GM21515 (cell line): ENCODE measurements around the gene LPGAT1.
A peak's percentile ranks its signal among the peaks of the same experiment; 100 is the strongest.
"Not testable (repeated sequence)": the region's sequence is repeated elsewhere in the genome, so short reads cannot be mapped to it uniquely, and the experiment has no call there.

Experiments
- ATAC-seq: cut with Tn5 transposase; IDR thresholded peaks from one replicate; pipeline ENCODE4 v1.9.1; 2021; ENCODE audit not compliant: unreplicated experiment

The LPGAT1 gene

GRCh38 chr1:211736351-211736915 is 94.1 kb downstream of the LPGAT1 start:
- ATAC-seq, result no peak

GRCh38 chr1:211735208-211736170 is 95.1 kb downstream of the LPGAT1 start:
- ATAC-seq, result no peak

GRCh38 chr1:211734791-211735190 is 95.8 kb downstream of the LPGAT1 start:
- ATAC-seq, result no peak

GRCh38 chr1:211734359-211734758 is 96.2 kb downstream of the LPGAT1 start:
- no peak for ATAC-seq

- ATAC-seq, result peak; percentile 75
Observed at GRCh38 chr1:211732293-211732980, 98.1 kb downstream of the LPGAT1 start.

- peak; percentile 38 for ATAC-seq
Observed at GRCh38 chr1:211731456-211732292, 98.9 kb downstream of the LPGAT1 start.

GRCh38 chr1:211730347-211730746 is 100.2 kb downstream of the LPGAT1 start:
- ATAC-seq, result no peak

GRCh38 chr1:211729238-211729637 is 101.3 kb downstream of the LPGAT1 start:
- no peak for ATAC-seq

GRCh38 chr1:211726467-211726995 is 104.0 kb downstream of the LPGAT1 start:
- ATAC-seq, result no peak

GRCh38 chr1:211724687-211725196 is 105.8 kb downstream of the LPGAT1 start:
- no peak for ATAC-seq

- no peak for ATAC-seq
Observed at GRCh38 chr1:211723273-211723672, 107.3 kb downstream of the LPGAT1 start.

- ATAC-seq, result no peak
Observed at GRCh38 chr1:211722277-211723175, 108.0 kb downstream of the LPGAT1 start.

GRCh38 chr1:211716555-211716954 is 114.0 kb downstream of the LPGAT1 start:
- not testable (repeated sequence) for ATAC-seq

- ATAC-seq, result no peak
Observed at GRCh38 chr1:211715971-211716370, 114.6 kb downstream of the LPGAT1 start.

- ATAC-seq, result no peak
Observed at GRCh38 chr1:211714154-211714553, 116.4 kb downstream of the LPGAT1 start.

GRCh38 chr1:211713231-211713630 is 117.3 kb downstream of the LPGAT1 start:
- ATAC-seq, result no peak

GRCh38 chr1:211711315-211711705 is 119.3 kb downstream of the LPGAT1 start:
- ATAC-seq, result no peak

- ATAC-seq, result no peak
Observed at GRCh38 chr1:211710566-211711314, 119.8 kb downstream of the LPGAT1 start.

GRCh38 chr1:211708926-211709325 is 121.6 kb downstream of the LPGAT1 start:
- no peak for ATAC-seq
